ENCODE measurements around the gene PLXNA2.

Gene PLXNA2

DNA sequence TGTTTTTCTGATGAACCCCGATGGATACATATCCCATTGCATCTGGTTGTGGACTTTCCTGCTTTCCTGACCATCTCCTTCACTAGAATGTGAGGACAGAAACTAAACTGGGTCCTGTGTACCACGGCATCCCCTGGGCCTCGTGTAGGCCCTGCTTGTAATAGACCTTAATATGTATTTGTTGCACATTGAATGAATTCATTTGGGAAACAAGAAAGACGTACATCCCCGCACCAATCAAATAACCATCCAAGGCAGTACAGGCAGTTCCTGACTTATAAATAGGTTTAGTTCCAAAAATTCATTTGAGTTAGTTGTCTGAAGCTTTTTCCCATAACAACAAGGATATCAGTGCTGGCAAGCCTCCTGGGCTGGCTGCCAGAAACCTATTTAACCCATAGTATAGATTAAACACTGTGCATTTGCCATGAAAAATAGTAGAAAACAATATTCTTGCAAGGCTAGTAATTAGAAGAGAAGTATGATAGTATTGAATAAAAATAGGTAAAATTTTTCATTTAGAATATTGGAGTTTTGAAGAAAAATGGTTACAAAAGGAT lies 251.4 kb downstream of the PLXNA2 start:
- DNase-seq (ENCODE audit: low read depth, low spot score): no peak
- H3K27ac ChIP-seq: no peak overlapping the region

- no peak for DNase-seq (ENCODE audit: low read depth, low spot score)
- no peak overlapping the region for H3K27ac ChIP-seq
Measured at GRCh38 chr1:207991583-207992026, 252.6 kb downstream of the PLXNA2 start.

GRCh38 chr1:207990876-207991582 lies 253.2 kb downstream of the PLXNA2 start:
- no peak for DNase-seq (ENCODE audit: low read depth, low spot score)
- H3K27ac ChIP-seq: no peak overlapping the region

- H3K27ac ChIP-seq: no peak overlapping the region
- DNase-seq (ENCODE audit: low read depth, low spot score): no peak
Measured at GRCh38 chr1:207990455-207990854, 253.7 kb downstream of the PLXNA2 start.

- DNase-seq (ENCODE audit: low read depth, low spot score): no peak
- H3K27ac ChIP-seq: no peak overlapping the region
Measured at GRCh38 chr1:207988326-207989165, 255.6 kb downstream of the PLXNA2 start.

- no peak for DNase-seq (ENCODE audit: low read depth, low spot score)
Measured at GRCh38 chr1:207987164-207987563, 257.0 kb downstream of the PLXNA2 start.

DNA sequence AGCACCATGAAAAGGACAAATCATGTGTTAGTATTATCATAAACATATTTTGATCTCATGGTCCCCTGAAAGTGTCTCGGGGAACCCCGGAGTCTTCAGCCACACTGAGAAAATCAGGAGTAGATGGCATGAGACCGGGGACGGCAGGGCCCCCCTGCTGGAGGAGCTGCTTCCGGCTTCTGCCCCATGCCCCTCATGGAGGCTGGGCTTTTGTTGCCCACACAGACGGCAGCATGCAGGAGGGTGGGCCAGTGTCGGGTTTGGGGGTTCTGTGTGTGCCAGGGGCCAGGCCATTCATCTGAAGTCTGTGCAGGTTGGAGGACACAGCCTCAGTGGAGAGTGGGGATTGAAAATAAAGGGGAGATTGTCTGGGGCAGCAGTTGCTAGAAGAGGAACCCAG lies 258.2 kb downstream of the PLXNA2 start:
- no peak for DNase-seq (ENCODE audit: low read depth, low spot score)
- H3K27ac ChIP-seq: no peak overlapping the region

More at GRCh38 chr1:207987164-207987563, 257.0 kb downstream of the PLXNA2 start:
- H3K27ac ChIP-seq: no peak overlapping the region

GRCh38 chr1:207984831-207985572 lies 259.2 kb downstream of the PLXNA2 start:
- no peak overlapping the region for H3K27ac ChIP-seq
- no peak for DNase-seq (ENCODE audit: low read depth, low spot score)

GRCh38 chr1:207983044-207983635 lies 261.0 kb downstream of the PLXNA2 start:
- no peak for DNase-seq (ENCODE audit: low read depth, low spot score)
- no peak overlapping the region for H3K27ac ChIP-seq

DNA sequence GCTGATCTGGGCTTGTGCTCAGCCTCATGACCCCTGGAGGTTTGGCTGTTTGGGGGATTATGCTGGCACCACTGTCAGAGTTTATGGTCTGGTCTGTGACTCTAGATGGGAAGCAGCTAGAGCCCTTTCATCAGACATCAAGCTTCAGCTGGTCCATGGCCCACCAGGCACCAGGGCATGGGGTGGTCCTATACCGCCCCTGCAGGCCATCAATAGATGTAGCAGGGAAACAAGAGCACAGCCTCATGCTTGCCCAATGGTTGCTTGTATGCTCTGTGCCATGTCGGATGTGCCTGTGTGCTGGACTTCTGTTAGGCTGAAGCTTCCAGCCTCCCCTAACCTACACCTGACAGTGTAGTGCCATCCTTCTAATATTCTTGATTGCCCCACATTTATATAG lies 262.2 kb downstream of the PLXNA2 start:
- H3K27ac ChIP-seq: no peak overlapping the region
- DNase-seq (ENCODE audit: low read depth, low spot score): no peak

DNA sequence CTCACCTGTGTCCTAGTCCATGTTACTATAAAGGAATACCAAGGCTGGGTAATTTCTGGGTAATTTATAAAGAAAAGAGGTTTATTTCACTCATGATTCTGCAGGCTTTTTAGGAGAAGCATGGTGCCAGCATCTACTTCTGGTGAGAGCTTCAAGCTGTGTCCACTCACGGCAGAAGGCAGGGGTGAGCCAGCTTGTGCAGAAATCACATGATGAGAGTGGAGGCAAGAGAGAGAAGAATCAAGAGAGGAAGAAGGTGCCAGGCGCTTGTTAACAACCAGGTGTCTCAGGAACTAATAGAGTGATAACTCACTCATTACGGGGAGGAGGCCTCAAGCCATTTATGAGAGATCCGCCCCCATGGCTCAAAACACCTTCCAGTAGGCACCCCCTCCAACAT lies 265.7 kb downstream of the PLXNA2 start:
- no peak for DNase-seq (ENCODE audit: low read depth, low spot score)
- H3K27ac ChIP-seq: no peak overlapping the region

- no peak for DNase-seq (ENCODE audit: low read depth, low spot score)
Measured at GRCh38 chr1:207977876-207978275, 266.3 kb downstream of the PLXNA2 start.

DNA sequence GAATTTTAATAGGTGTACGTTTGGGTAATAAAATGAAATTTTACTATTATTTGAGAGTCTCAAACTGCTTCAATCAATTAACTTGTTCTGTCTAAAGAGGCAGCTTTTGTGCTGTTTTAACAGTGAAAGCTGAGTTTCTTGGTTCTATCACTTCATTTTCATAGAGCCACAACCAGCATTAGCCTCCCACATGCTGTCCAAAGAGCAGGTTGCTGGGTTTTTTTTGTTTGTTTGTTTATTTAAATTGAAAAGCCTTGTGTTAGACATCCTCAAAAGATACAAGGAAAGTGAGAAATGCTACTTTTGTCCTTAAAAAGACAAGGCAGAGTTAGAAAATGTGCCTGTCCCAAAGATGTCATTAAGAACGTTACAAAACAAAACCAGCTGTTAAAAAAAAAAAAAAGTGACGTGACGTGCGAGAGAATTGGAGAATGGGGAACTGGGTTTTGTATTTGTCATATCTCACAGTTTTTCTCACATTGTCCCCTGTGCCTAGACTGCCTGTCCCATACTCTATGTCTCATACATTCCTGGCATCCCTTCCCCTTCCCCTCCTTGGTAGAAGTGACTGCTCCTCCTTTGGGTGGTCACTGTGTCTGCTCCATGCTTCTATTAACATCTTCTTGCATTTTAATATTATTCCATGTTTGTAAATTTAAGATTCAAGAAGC lies 270.2 kb downstream of the PLXNA2 start:
- H3K27ac ChIP-seq: no peak overlapping the region
- DNase-seq (ENCODE audit: low read depth, low spot score): no peak

More at GRCh38 chr1:207977876-207978275, 266.3 kb downstream of the PLXNA2 start:
- no peak overlapping the region for H3K27ac ChIP-seq

DNA sequence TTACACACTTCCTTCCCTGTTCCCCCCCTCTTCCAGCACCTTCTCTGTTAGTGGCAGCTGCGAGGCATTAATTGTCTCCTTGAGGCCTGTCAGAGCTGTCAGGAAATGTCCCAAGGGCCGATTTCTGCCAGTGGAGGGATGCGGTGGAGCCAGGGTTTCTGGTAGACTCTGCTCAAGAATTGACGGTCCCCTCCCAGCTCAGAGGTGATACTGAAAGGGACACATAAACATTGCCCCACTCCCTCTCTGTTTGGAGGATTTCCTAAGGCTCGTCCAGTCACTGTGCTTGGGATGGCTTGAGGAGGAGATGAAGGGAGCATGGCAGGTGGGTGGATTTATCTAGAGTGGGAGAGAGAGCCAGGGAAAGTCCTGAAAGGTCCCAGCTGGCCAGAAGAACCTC lies 271.8 kb downstream of the PLXNA2 start:
- no peak for DNase-seq (ENCODE audit: low read depth, low spot score)

More for the DNA sequence above, 271.8 kb downstream of the PLXNA2 start:
- no peak overlapping the region for H3K27ac ChIP-seq
